ENCODE measurements around the gene PDE7B. TPM values are rescaled to one million over a fixed set of nuclear protein-coding genes. Genes with fewer than 3 reads are reported as not detected.

Gene PDE7B
- total and polyA plus RNA-seq, 2 of the 8 experiments (the other 6 are each of a cell fraction or from before 2014, with no cell fraction given): not detected

- WGBS, 2 experiments (ENCODE audit: extremely low coverage in 1 of 2, insufficient coverage in 1 of 2, insufficient read length in 1 of 2, insufficient replicate concordance in 2 of 2, low coverage in 1 of 2, low lambda C conversion rate in 2 of 2, missing lambda C conversion rate in 1 of 2): 88% methylated on average over 4 of the region's 4 CpGs; no CpG with 5 or more reads in 1 of the 2 experiments
- Histone ChIP-seq H3K18ac (ENCODE audit: extremely low read depth, low read length) (no peak overlapping the region), H3K9ac (replicated peaks in 1 of 4; ENCODE audit: extremely low read depth in 1 of 4, low read depth in 3 of 4, low read length in 3 of 4) (no peak overlapping the region), H3K9me3 (ENCODE audit: insufficient read depth in 2 of 2, low read depth in 1 of 2, low read length in 1 of 2) (no peaks in the 10 kb centered on the region), H3K4me1 (replicated peaks in 1 of 4; ENCODE audit: control insufficient read depth in 3 of 4, insufficient read depth in 4 of 4, low read length in 3 of 4) (peaks cover 0 to 2% (median 0%) of the 10 kb centered on the region in 4 experiments; a peak in 1 of 7 replicates), H2AK5ac (ENCODE audit: low read depth, low read length) (no peak overlapping the region), H2BK20ac (ENCODE audit: low read length) (no peak overlapping the region), H2BK12ac (ENCODE audit: low read depth, low read length) (no peak overlapping the region), H3K27ac (ENCODE audit: low read depth, low read length) (no peak overlapping the region), H3K36me3 (ENCODE audit: control insufficient read depth in 2 of 4, insufficient read depth in 4 of 4, low read length in 3 of 4) (no peaks in the 10 kb centered on the region), H3K4ac (replicated peaks; ENCODE audit: insufficient read length, low read depth, low read length) (no peak overlapping the region), H4K8ac (ENCODE audit: extremely low read depth, insufficient read depth, low read length) (no peak overlapping the region), H3K14ac (ENCODE audit: insufficient read length) (no peak overlapping the region), H4K91ac (replicated peaks; ENCODE audit: insufficient read length, low read length) (no peak overlapping the region), H4K20me1 (replicated peaks in 1 of 2; ENCODE audit: control insufficient read depth in 1 of 2, insufficient read depth in 2 of 2, low read length in 2 of 2) (no peaks in the 10 kb centered on the region), H3K27me3 (replicated peaks in 1 of 4; ENCODE audit: control insufficient read depth in 3 of 4, extremely low read depth in 1 of 4, insufficient read depth in 3 of 4, low read length in 3 of 4) (no peaks in the 10 kb centered on the region), H3K79me1 (ENCODE audit: low read depth, low read length) (no peaks in the 10 kb centered on the region), H3K23me2 (ENCODE audit: low read depth, low read length) (no peaks in the 10 kb centered on the region), H3K4me2 (ENCODE audit: insufficient read depth in 1 of 2, low read depth in 2 of 2, low read length in 2 of 2) (no peak overlapping the region), H2BK15ac (ENCODE audit: low read length) (no peak overlapping the region), H2BK120ac (replicated peaks; ENCODE audit: low read depth, low read length) (no peak overlapping the region), H2BK5ac (ENCODE audit: low read depth, low read length) (no peak overlapping the region), H3K56ac (replicated peaks; ENCODE audit: insufficient read length, low read depth, low read length) (no peak overlapping the region), H3K23ac (ENCODE audit: insufficient read length) (no peak overlapping the region), H2AFZ (ENCODE audit: low read length) (no peak overlapping the region), H3K79me2 (ENCODE audit: control insufficient read depth in 1 of 2, insufficient read depth in 2 of 2, low read length in 2 of 2) (no peaks in the 10 kb centered on the region), H3K4me3 (ENCODE audit: extremely low read depth in 1 of 4, insufficient read depth in 2 of 4, low read depth in 3 of 4, low read length in 4 of 4) (no peak overlapping the region), H4K5ac (ENCODE audit: insufficient read length, low read depth, low read length) (no peak overlapping the region)
- ChIA-PET POLR2A (ENCODE audit: partially characterized antibody) (no interaction called here), CTCF (ENCODE audit: partially characterized antibody) (interaction anchor here (1.1 kb wide), 1 partner anchor 58 kb away, joined by 3 read pairs; no protein-coding TSS in a partner anchor)
- FAIRE-seq (no peak), DNase-seq (ENCODE audit: low read depth in 1 of 2, low spot score in 2 of 2) (no peak)
- no peak for TF ChIP-seq CHD2 (IDR thresholded peaks at IDR 0.05; ENCODE audit: low read length)
- no peak for TF ChIP-seq KDM5A (IDR thresholded peaks at IDR 0.05; ENCODE audit: low read length)
- TF ChIP-seq SP1 (IDR thresholded peaks at IDR 0.05; ENCODE audit: low read depth, low read length): no peak
- no peak for TF ChIP-seq ATF3 (IDR thresholded peaks at IDR 0.05; ENCODE audit: insufficient read depth, low read depth, low read length)
- TF ChIP-seq HDAC2 (IDR thresholded peaks at IDR 0.05; ENCODE audit: borderline replicate concordance in 1 of 2, low read depth in 2 of 2, low read length in 2 of 2): no peak
- TF ChIP-seq RAD21 (IDR thresholded peaks at IDR 0.05 in 1 of 2, conservative IDR thresholded peaks at IDR 0.05 in 1 of 2; ENCODE audit: low read depth in 2 of 2, low read length in 2 of 2): no peak
- TF ChIP-seq TEAD4 (IDR thresholded peaks at IDR 0.05; ENCODE audit: low read depth, low read length): no peak
- TF ChIP-seq GTF2F1 (IDR thresholded peaks at IDR 0.05; ENCODE audit: borderline replicate concordance, low read depth, low read length): no peak
- TF ChIP-seq JUN (IDR thresholded peaks at IDR 0.05; ENCODE audit: low read depth, low read length): no peak
- TF ChIP-seq RFX5 (IDR thresholded peaks at IDR 0.05; ENCODE audit: borderline replicate concordance, low read depth, low read length): no peak
- no peak for TF ChIP-seq RNF2 (IDR thresholded peaks at IDR 0.05; ENCODE audit: borderline replicate concordance, low read depth, low read length, missing control alignments, poor library complexity, severe bottlenecking)
- TF ChIP-seq GABPA (IDR thresholded peaks at IDR 0.05; ENCODE audit: borderline replicate concordance, insufficient read depth, low read length): no peak
Observed at GRCh38 chr6:136035378-136036070, 184.0 kb downstream of the PDE7B start.

Data from H1 (cell line).